GM12878 (cell line): ENCODE results near the gene SCN4A. TPM values are rescaled to one million over a fixed set of nuclear protein-coding genes. Genes with fewer than 3 reads are reported as not detected.

ENCODE experiments used
- ATAC-seq: fragments of 200-7000 bp; cut with Tn5 transposase; 3 replicates; pipeline ENCODE4 v1.9.1; 2020; ENCODE audit warnings: mild to moderate bottlenecking, moderate library complexity
- BruUV-seq: library from RNA; stranded (reverse); fragments of 400-500 nt; replicated peaks from 2 replicates; lab custom pipeline; 2021; lab: Mats Ljungman, UMichigan
- CTCF ChIA-PET: fragments of 300-600 bp; sonication (Branson Sonifier 250); formaldehyde crosslinking; extraction: SDS; loops from one replicate; lab custom pipeline; 2021; ENCODE audit warnings: inconsistent platforms; lab: Yijun Ruan, JAX
- POLR2A ChIA-PET: fragments of 350-600 bp; formaldehyde crosslinking; extraction: SDS; loops from one replicate; lab custom pipeline; 2021; ENCODE audit warnings: inconsistent platforms; lab: Charles Lee
- RAD21 ChIA-PET: fragments of 300-600 bp; sonication (Branson Sonifier 250); formaldehyde crosslinking; loops from one replicate; lab custom pipeline; 2023; ENCODE audit warnings: antibody characterized with exemption; ENCODE audit not compliant: unreplicated experiment; lab: Charles Lee
- SMC1A ChIA-PET: fragments of 300-600 bp; sonication (Branson Sonifier 250); formaldehyde crosslinking; loops from one replicate; lab custom pipeline; 2023; ENCODE audit not compliant: unreplicated experiment, uncharacterized antibody; lab: Charles Lee
- DNase-seq: peaks from one replicate; pipeline ENCODE4 v3.0.0-alpha.2; 2011; ENCODE audit warnings: low read depth, low spot score
- FAIRE-seq: peaks from 3 replicates; lab custom pipeline; 2011; peaks lifted over from hg19 to GRCh38; lab: Jason Lieb, UNC
- H2AFZ ChIP-seq: 2 replicates; pipeline ENCODE4 v1.6.0; 2011; ENCODE audit warnings: low read depth, low read length, control low read depth; ENCODE audit not compliant: control insufficient read depth
- H3K27ac ChIP-seq: 2 replicates; pipeline ENCODE4 v1.5.1; 2011; ENCODE audit warnings: control low read depth; ENCODE audit not compliant: control insufficient read depth, insufficient read depth
- H3K27me3 ChIP-seq, 2 experiments: replicated peaks in 1 of 2; 2 replicates each; pipeline versions ENCODE4 v1.6.0 to v1.6.1; 2011; ENCODE audit warnings: low read length in 1 of 2; ENCODE audit not compliant: control insufficient read depth in 2 of 2, insufficient read depth in 2 of 2
- H3K36me3 ChIP-seq, 2 experiments: 2 replicates each; pipeline ENCODE4 v1.5.1; 2011; ENCODE audit warnings: low read length in 1 of 2; ENCODE audit not compliant: control insufficient read depth in 2 of 2, insufficient read depth in 2 of 2
- H3K4me1 ChIP-seq: 2 replicates; pipeline ENCODE4 v1.6.1; 2011; ENCODE audit warnings: mild to moderate bottlenecking, low read length, moderate library complexity, mixed read lengths; ENCODE audit not compliant: control insufficient read depth, insufficient read depth
- H3K4me2 ChIP-seq: 2 replicates; pipeline ENCODE4 v1.6.0; 2011; ENCODE audit warnings: control low read depth; ENCODE audit not compliant: control insufficient read depth, insufficient read depth
- H3K4me3 ChIP-seq: fragments of 200-600 bp; sonication (generic); 2 replicates; pipeline ENCODE4 v1.5.1; 2016
- H3K79me2 ChIP-seq: 2 replicates; pipeline ENCODE4 v1.6.0; 2011; ENCODE audit warnings: low read length; ENCODE audit not compliant: control insufficient read depth, insufficient read depth
- H3K9ac ChIP-seq: 2 replicates; pipeline ENCODE4 v1.8.0; 2011; ENCODE audit warnings: low read length, control low read depth, mixed read lengths; ENCODE audit not compliant: control insufficient read depth, insufficient read depth
- H3K9me3 ChIP-seq: replicated peaks from 3 replicates; pipeline ENCODE4 v1.5.1; 2011; ENCODE audit warnings: mild to moderate bottlenecking, low read length; ENCODE audit not compliant: control insufficient read depth, insufficient read depth
- H4K20me1 ChIP-seq: 2 replicates; pipeline ENCODE4 v1.6.0; 2011; ENCODE audit not compliant: control insufficient read depth, insufficient read depth
- BHLHE40 ChIP-seq, 2 experiments: fragments of 450-650 bp in 1 of 2; IDR thresholded peaks; 2 replicates each; pipeline ENCODE4 v1.6.1; 2011 to 2017; ENCODE audit warnings: low read depth in 2 of 2, borderline replicate concordance in 1 of 2, improper control_type of control experiment in 1 of 2, low read length in 1 of 2, mild to moderate bottlenecking in 1 of 2
- EED ChIP-seq: sonication (generic); IDR thresholded peaks from 2 replicates; pipeline ENCODE4 v1.6.1; 2016; ENCODE audit warnings: antibody characterized with exemption, low read depth
- IKZF1 ChIP-seq: fragments of 450-650 bp; conservative IDR thresholded peaks from 2 replicates; pipeline ENCODE4 v1.6.1; 2017; ENCODE audit warnings: antibody characterized with exemption, mild to moderate bottlenecking
- KDM1A ChIP-seq: fragments of 200-600 bp; sonication (generic); IDR thresholded peaks from 2 replicates; pipeline ENCODE4 v1.6.1; 2016; ENCODE audit warnings: borderline replicate concordance
- MEF2B ChIP-seq: fragments of 450-650 bp; IDR thresholded peaks from 2 replicates; pipeline ENCODE4 v1.6.1; 2018; ENCODE audit warnings: mild to moderate bottlenecking, moderate library complexity; ENCODE audit not compliant: partially characterized antibody, poor library complexity, severe bottlenecking
- NBN ChIP-seq: fragments of 450-650 bp; IDR thresholded peaks from 2 replicates; pipeline ENCODE4 v1.6.1; 2016
- POU2F2 ChIP-seq: IDR thresholded peaks from 3 replicates; pipeline ENCODE4 v1.6.1; 2011; ENCODE audit warnings: low read depth, mild to moderate bottlenecking, low read length, borderline replicate concordance
- WGBS: methylation state at CpG from one replicate; pipeline ENCODE4 v1.1.6; 2016; ENCODE audit warnings: low lambda C conversion rate; ENCODE audit not compliant: insufficient replicate concordance, insufficient coverage; ENCODE audit errors: missing lambda C conversion rate; 5-methylcytosine and 5-hydroxymethylcytosine counted together
- in situ Hi-C: fragments of 300-500 bp; cut with MboI; formaldehyde crosslinking; loops from 9 replicates; pipeline ENCODE4 v1.14.3; 2018; ENCODE audit warnings: mixed read lengths
- intact Hi-C: fragments of 100-400 bp; cut with micrococcal nuclease; formaldehyde crosslinking; loops from one replicate; pipeline ENCODE4 v1.14.2; 2022; ENCODE audit not compliant: unreplicated experiment
- polyA plus RNA-seq, 11 experiments: library from polyadenylated mRNA; depleted of rRNA in 4 of 11; unstranded in 6 of 11; stranded (reverse) in 5 of 11; fragments of >200 nt; fragmentation: Nextera tagmentation in 4 of 11; fragmentation: Illumina TruSeq in 1 of 11; extraction: Ambion mirVana in 4 of 11; extraction: Trizol in 1 of 11; gene quantifications; 1 replicate in 1 of 11; 2 replicates in 10 of 11; pipeline versions ENCODE4 v1.2.1 to v1.2.3, GENCODE V29; 2011 to 2016; ENCODE audit warnings: inconsistent platforms in 2 of 11, missing spikeins in 2 of 11, low read depth in 1 of 11
- total RNA-seq, 4 experiments: library from RNA; depleted of rRNA in 3 of 4; stranded (reverse); fragments of >200 nt in 3 of 4; fragmentation: Illumina TruSeq in 1 of 4; extraction: Trizol in 1 of 4; gene quantifications; 2 replicates each; pipeline versions ENCODE4 v1.2.1 to v1.2.3, GENCODE V29; 2013 to 2021
- TF ChIP-seq, protein P1 (sequence below): fragments of 450-650 bp; IDR thresholded peaks from 2 replicates; pipeline ENCODE4 v1.6.1; 2017; ENCODE audit warnings: mild to moderate bottlenecking, moderate library complexity

Gene SCN4A
- total and polyA plus RNA-seq, 10 of the 15 experiments (the other 5 are each of a cell fraction or from before 2014, with no cell fraction given): under 0.01 to 0.15 (median 0.07) TPM; not detected in 4

DNA sequence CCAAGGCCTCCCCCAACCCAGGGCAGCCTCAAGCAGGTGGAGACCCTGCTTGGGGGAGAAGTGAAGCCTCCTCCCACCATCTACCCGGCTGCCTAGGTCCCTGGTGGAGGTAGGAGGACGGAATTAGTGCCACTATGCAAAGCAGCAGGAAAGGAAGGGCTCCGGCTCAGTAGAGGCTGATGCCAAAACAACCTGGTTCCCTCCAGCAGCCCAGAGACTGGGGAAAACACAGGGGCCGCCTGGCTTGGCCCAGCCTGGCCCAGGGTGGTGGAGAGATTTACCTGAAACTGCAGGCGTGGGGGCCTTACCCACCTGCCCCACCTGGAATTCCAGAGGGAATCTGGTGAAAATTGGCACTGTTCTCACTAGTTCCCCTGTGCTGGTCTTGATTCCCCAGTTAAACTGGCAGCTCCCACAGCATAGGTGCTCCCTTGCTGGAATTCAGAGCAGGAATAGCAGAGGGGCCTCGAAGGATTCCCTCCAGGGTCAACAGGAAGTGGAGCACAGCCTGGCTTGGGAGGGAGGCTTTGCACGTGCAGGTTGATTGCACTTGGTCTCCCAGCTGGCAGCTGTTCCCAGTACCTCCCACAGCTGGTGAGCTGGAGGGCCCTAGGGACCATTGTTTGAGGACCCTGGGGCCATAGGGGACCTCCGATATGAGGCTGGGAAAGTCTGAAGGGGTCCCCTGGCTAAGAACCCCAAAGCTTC lies 45.1 kb downstream of the SCN4A start:
- H3K79me2 ChIP-seq: peaks cover 30% of the 10 kb centered on the region
- ChIA-PET SMC1A (interaction anchor here (1.0 to 9.0 kb wide), 6 partner anchors 7 to 92 kb away, joined by 4 to 111 read pairs (median 7); partner anchors contain the start of genes GH1 and ICAM2), POLR2A (interaction anchor here (0.6 to 1.2 kb wide), 6 partner anchors 13 to 218 kb away, joined by 3 to 8 read pairs (median 4); partner anchors contain the start of gene ICAM2), CTCF (interaction anchor here (0.9 to 8.7 kb wide), 7 partner anchors 7 to 101 kb away, joined by 4 to 153 read pairs (median 8); partner anchors contain the start of genes GH1 and ICAM2), RAD21 (interaction anchor here (0.6 to 9.0 kb wide), 9 partner anchors 8 to 481 kb away, joined by 3 to 130 read pairs (median 4); partner anchors contain the start of genes GH1 and ICAM2)
- no peaks in the 10 kb centered on the region for H3K9me3 ChIP-seq
- no peak for DNase-seq
- H3K27ac ChIP-seq: peak overlapping the region; percentile 56
- peaks cover 44% of the 10 kb centered on the region for H3K4me1 ChIP-seq
- in situ Hi-C loops: no loop called here
- TF ChIP-seq, protein P1, sequence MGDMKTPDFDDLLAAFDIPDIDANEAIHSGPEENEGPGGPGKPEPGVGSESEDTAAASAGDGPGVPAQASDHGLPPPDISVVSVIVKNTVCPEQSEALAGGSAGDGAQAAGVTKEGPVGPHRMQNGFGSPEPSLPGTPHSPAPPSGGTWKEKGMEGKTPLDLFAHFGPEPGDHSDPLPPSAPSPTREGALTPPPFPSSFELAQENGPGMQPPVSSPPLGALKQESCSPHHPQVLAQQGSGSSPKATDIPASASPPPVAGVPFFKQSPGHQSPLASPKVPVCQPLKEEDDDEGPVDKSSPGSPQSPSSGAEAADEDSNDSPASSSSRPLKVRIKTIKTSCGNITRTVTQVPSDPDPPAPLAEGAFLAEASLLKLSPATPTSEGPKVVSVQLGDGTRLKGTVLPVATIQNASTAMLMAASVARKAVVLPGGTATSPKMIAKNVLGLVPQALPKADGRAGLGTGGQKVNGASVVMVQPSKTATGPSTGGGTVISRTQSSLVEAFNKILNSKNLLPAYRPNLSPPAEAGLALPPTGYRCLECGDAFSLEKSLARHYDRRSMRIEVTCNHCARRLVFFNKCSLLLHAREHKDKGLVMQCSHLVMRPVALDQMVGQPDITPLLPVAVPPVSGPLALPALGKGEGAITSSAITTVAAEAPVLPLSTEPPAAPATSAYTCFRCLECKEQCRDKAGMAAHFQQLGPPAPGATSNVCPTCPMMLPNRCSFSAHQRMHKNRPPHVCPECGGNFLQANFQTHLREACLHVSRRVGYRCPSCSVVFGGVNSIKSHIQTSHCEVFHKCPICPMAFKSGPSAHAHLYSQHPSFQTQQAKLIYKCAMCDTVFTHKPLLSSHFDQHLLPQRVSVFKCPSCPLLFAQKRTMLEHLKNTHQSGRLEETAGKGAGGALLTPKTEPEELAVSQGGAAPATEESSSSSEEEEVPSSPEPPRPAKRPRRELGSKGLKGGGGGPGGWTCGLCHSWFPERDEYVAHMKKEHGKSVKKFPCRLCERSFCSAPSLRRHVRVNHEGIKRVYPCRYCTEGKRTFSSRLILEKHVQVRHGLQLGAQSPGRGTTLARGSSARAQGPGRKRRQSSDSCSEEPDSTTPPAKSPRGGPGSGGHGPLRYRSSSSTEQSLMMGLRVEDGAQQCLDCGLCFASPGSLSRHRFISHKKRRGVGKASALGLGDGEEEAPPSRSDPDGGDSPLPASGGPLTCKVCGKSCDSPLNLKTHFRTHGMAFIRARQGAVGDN: peak; percentile 76
- TF ChIP-seq IKZF1 (peak; percentile 57), MEF2B (peak; percentile 51), POU2F2 (peak; percentile 79; the same call in 1 of the 3 replicates), KDM1A (no peak), NBN (no peak), EED (peak; percentile 46), BHLHE40 (IDR thresholded peaks at IDR 0.05; ENCODE audit: borderline replicate concordance in 1 of 2, low read depth in 2 of 2, low read length in 1 of 2) (peak; percentile 79 to 84)
- FAIRE-seq: no peak
- H3K4me2 ChIP-seq: peak overlapping the region; percentile 57
- peaks cover 7 to 11% of the 10 kb centered on the region in 2 experiments; a peak in 2 of 4 replicates for H3K36me3 ChIP-seq
- H3K9ac ChIP-seq: no peak overlapping the region; the same call in 1 of the 2 replicates
- no peak overlapping the region for H3K4me3 ChIP-seq
- peak; percentile 14; the same call in 2 of the 3 replicates for ATAC-seq
- no peak overlapping the region for H2AFZ ChIP-seq
- no peaks in the 10 kb centered on the region for H3K27me3 ChIP-seq
- WGBS: 1% methylated on average over 8 of the region's 8 CpGs
- no TSS peak for BruUV-seq
- no peaks in the 10 kb centered on the region for H4K20me1 ChIP-seq
- intact Hi-C loops: no loop called here
